Brain (organoid and tissue), 1 donor: ENCODE results near the gene RHOU. TPM values are rescaled to one million over a fixed set of nuclear protein-coding genes. Genes with fewer than 3 reads are reported as not detected.

ENCODE experiments used
- polyA plus RNA-seq: library from polyadenylated mRNA; stranded (reverse); fragments of 350-450 nt; fragmentation: Illumina TruSeq; extraction: RNeasy Lipid Tissue Mini Kit (QIAGEN cat#74804); gene quantifications from one replicate; pipeline ENCODE4 v1.2.3, GENCODE V29; 2015; ENCODE audit warnings: low read depth, low replicate concordance; ENCODE audit not compliant: insufficient read depth

Gene RHOU
- polyA plus RNA-seq, 1 donor from 2014 or later, result 18.4 TPM

Other genes starting within 250 kb of the RHOU start
- 531 TPM for gene RNF187, start 248.1 kb upstream of the RHOU start, polyA plus RNA-seq